GM04504 (cell line): ENCODE measurements around the gene SELENOV.
A peak's percentile ranks its signal among the peaks of the same experiment; 100 is the strongest.

Source experiments
- DNase-seq: peaks from one replicate; pipeline ENCODE4 v3.0.0-alpha.2; 2012; ENCODE audit warnings: low read depth

Gene SELENOV

DNA sequence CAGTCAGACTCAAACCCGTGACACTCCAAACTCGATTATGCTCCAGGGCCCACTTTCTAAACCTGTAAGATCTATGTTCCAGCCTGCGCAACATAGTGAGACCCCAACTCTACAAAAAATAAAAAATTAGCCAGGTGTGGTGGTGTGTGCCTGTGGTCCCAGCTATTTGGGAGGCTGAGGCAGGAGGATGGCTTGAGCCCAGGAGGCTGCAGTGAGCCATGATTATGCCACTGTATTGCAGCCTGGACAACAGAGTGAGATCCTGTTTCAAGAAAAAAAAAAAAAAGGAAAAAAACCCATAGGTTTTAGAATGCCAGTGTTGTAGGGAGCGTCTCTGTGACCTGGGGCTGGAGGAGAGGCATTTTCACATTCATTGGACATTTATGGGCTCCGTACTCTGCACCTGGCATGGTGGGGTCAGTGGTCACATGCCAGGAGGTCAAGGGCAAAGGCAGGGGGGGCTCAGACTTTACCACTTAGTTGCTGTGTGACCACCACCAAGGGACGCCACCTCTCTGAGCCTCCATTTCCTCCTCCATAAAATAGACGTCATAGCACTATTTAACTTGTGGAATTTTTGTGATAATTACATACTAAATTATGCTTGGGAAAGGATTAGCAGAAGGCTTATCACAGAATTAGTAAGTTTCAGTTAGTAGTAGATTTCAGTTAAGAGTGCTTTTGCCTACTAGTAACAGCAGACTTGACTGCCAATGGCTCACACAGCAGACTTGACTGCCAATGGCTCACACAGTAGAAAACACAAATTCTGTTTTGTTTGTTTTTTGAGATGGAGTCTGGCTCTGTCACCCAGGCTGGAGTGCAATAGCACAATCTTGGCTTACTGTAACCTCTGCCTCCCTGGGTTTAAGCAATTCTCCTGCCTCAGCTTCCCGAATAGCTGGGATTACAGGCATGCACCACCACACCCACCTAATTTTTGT is 5.9 kb downstream of the SELENOV start:
- no peak for DNase-seq

DNA sequence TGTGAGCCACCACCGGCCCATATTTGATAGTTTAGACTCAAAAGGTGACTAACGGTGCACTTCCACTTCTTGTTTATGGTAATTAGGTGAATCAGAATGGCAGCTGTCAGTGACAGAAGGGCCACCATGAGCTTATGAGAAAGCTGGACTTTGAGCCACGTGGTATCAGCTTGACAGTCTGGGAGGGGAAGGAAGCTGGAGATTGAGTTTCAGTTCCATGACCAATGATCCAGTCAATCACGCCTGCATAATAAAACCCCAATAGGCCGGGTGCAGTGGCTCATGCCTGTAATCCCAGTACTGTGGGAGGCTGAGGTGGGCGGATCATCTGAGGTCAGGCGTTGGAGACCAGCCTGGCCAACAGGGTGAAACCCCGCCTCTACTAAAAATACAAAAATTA is 9.6 kb downstream of the SELENOV start:
- DNase-seq, result no peak

DNA sequence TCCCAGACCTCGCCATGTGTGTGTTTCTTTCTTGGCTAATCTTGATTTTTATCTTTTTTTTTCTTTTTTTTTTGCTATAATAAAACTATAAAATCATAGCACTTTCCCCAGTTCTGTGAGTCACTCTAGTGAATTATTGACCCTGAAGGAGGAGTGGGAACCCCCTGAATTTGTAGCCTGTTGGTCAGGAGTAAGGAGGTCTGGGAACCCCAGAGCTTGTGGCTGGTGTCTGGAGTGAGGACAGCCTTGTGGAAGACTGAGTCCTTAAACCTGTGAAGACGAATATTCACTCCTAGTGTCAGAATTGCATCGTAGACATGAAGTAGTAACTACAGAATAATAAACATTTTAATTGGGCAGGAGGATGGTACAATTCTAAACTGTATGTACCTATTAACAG is 10.3 kb downstream of the SELENOV start:
- DNase-seq, result no peak

DNA sequence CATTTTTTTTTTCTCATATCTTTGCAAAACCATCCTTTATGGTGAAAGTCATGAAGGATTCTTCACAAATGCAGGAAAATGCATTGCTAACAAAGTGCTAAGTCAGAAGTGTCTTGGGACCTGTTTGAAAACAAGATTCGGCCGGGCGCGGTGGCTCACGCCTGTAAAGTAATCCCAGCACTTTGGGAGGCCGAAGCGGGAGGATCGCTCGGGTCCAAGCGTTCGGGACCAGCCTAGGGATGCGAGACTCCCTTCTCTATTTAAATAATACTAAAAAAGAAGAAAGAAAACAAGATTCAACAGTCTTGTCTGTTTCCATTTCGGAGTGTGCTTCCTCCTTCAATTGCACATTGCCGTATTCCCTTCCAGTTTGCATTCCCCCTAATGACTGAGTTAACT is 16.9 kb downstream of the SELENOV start:
- DNase-seq, result no peak

DNA sequence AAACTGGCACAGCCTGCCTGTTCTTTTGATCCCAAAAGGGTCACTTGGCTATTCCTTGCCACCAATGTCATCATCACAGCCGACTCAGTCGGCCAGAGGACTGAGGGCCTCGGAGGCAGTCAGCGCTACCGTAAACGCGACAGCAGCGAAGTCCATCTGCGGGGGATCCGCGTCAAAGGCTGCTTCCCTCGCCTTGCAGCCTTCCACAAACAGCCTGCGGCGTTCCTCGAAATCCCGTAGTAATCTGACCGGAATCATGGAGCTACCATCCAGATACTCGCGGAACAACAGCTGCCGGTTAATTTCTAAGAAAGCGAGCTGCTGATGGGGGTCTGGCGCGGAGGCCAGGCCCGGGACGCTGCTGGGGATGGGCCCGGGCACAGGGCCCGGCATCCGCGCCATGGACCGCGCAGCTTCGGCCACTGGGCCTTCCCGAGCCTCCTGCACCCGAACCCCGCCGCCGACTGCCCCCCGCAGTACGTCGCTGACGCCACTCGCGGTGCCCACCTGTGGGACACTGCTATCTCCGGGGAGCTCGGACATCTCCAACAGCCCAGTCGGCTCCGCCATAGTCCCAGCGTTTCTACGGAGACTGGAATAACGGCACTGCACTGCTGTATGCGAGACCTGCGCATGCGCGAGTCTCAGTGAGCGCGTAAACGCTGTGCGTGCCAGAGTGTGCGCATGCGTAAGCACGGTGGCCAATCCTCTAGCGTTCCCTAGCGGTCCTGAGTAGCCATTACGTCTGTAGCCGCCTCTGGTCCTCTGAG is 17.5 kb downstream of the SELENOV start, which contains the start of gene EID2B:
TSS of gene EID2B (minus strand) at position 620 of the 770 bp plus-strand sequence. CDS start at position 570, 50 bp downstream.
- DNase-seq, result peak; percentile 89

DNA sequence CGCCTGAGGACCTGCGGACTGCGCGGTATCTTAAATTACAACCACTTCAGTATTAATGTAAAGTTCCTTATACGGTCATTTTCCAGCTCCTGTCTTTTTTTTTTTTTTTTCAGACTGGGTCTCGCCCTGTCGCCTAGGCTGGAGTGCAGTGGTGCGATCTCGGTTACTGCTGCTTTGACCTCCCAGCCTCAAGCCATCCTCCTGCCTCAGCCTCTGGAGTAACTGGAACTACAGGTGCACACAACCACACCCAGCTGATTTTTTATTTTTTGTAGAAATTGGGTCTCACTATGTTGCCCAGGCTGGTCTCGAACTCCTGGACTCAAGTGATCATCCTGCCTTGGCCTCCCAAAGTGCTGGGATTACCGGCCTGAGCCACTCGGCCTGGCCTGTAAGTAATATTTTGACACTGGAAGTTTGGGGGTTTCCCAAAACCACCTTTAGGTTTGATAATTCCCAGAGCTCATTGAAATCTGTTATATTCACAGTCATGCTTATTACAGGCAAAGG is 18.1 kb downstream of the SELENOV start:
- no peak for DNase-seq

DNA sequence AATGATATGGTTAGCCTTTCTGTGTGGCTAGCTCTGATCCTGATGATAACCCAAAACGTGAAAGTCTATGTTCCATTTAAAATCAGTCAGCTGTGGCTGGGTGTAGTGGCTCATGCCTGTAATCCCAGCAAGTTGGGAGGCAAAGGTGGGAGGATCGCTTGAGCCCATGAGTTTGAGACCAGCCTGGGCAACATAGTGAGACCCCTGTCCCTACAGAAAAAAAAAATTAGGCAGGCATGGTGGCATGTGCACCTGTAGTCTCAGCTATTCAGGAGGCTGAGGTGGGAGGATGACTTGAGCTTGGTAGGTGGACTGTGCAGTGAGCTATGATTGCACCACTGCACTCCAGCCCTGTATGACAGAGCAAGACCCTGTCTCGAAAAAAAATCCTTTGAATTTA is 18.9 kb downstream of the SELENOV start:
- DNase-seq, result no peak

DNA sequence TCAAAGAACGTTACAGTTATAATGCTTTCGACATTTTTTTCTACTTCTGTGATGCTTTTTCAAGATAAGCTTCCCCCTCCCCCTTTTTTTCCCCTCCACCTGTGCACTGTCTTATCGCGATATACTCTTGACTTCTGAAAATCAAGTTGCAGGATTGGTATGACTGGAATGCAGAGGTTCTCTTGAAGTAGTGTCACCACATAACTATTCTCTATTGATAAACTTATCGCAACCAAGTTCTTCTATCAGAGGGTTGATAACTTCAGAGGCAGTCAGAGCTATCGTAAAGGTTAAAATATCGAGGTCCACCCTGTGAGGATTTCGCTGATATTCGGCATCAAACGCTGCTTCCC is 24.2 kb downstream of the SELENOV start:
- DNase-seq, result no peak

DNA sequence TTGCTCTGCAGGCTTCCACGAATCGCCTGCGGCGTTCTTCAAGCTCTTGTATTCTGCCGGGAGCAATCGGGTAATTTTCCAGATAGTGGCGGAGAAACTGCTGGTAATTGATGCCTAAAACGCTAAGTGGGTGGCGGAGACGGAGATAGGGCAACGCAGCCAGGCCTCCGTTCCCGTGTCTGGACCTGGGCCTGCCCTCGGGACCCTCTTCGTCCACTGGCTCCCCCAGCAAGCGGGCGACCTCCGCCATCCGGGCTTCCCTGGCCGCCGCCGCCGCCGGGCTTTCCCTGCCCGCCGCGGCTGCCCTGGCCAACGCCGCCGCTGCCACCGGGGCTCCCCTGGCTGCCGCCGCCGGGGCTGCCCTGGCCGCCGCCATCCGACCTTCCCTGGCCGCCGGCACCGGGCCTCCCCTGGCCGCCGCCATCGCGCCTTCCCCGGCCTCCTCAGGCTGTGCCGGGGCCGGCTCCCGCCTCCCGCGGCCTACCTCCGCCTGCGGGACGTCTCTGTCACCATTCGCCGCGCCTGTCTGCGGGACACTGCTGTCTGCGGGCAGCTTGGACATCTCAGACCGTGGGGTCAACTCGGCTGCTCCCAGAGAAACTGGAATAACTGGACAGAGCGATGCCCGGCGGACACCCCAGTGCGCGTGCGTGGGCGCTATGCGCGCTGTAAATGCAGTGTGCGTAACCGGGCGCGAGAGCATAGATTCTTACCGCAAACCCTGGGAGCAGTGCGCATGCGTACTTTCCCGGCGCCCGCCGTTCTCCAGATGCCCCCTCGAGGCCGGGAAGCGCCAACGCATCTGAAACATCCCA is 24.8 kb downstream of the SELENOV start, which contains the start of gene EID2:
TSS of gene EID2 (minus strand) at position 644 of the 815 bp plus-strand sequence. CDS start at position 562, 82 bp downstream.
- DNase-seq, result peak; percentile 85

DNA sequence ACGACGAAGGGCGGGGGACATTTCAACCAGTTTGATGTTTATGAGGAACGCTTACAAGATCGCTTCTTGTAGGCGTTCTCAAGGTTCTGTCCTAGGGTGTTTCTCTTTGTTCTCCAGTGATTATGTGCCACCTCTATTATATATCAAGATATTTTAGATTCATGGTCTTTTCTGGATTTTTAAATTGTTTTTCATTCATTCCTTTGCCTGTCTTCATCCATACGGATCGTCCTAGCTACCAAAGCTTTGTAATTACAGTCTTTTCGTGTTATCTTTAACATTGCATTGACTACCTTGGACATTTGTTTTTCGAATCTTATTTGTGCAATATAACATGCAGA is 25.4 kb downstream of the SELENOV start:
- no peak for DNase-seq

DNA sequence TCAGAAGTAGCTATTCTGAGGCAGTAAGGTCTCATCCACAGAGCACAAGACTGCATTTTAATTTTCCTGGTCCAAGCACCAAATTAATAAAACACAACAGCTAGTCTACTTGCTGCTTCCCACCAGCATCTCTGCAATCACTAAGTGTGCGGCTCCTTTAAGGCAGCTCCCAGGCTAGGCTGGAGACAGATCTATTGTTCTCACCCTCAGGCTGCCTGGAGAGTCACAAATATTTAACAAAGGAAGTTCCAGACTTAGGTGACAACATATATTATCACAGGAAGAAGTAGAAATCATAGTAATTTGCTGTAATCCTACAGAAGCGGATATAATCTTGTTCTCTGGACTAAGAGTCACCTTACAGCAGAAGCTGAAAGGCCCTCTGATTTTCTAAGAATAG is 27.3 kb downstream of the SELENOV start:
- no peak for DNase-seq

DNA sequence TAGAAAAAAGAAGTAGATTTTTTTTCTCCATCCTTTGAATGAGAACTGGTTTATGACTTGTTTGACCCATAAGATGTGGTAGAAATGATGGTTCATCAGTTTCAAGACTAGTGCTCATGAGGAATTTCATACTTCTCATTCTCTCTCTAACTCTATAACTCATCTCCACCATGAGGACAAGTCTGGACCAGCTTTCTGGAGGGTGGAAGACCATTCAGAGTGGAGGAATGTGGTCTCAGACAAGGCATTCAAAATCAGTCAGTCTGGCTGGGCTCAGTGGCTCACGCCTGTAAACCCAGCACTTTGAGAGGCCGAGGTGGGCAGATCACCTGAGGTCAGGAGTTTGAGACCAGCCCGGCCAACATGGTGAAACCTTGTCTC is 28.5 kb downstream of the SELENOV start:
- no peak for DNase-seq

DNA sequence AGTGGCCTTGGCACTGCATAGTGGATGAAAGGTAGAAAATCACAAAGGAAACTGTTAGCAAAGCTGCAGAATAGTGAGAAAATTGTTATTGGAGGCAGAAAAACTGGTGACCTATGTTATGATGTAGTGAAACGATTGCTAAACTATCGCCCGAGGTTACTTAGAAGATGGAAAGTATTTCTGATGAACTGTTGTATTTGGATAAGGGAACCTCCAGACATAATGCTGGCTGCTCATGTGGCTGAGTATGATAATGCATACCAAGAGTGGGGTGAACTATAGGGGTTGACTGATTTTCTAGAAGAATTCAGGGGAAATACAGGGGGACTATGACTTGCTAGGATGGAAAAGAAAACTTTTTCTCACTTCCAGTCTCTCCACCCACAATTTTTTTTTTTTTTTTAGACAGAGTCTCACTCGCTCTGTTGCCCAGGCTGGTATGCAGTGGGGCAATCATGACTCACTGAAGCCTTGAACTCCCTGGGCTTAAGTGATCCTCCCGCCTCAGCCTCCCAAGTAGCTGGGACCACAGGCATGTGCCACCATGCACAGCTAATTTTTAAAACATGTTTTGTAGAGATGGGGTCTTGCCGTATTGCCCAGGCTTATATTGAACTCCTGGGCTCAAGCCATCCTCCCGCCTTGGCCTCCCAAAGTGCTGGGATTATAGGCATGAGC is 29.4 kb downstream of the SELENOV start:
- no peak for DNase-seq

DNA sequence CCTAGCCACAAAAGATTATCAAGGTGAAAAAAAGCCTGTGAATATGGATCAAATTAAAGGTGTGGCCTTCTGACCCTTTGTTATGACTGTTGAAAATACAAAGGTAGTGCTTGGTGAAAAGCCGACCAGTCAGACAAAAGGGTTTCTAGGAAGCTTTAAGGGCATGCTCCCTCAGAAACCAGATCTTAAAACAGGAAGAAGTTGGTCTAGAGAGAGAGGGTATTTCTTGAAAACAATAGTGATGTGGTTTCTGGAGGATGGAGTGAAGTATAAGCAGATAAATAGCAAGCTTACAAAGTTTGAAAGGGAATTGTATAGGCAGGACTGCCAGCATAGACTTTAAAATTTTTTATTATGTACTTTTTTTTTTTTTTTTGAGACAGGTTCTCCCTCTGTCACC is 30.0 kb downstream of the SELENOV start:
- no peak for DNase-seq

DNA sequence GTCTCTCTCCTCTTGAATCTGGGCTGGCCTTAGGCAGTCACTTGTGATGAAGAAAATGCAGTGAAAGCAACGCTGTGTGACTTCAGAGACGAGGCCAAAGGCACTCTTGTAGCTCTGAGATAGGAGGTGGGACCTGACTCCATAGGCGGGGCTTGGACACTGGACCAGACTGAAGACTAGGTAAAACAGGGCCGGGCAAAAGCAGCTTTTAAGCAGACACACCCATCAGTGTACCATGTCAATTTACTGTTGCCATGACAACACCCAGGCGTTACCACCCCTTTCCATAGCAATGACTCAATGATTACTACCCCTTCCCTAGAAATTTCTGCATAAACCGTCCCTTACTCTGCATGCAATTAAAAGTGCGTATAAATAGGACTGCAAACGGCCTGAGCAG is 31.7 kb downstream of the SELENOV start:
- DNase-seq, result no peak

DNA sequence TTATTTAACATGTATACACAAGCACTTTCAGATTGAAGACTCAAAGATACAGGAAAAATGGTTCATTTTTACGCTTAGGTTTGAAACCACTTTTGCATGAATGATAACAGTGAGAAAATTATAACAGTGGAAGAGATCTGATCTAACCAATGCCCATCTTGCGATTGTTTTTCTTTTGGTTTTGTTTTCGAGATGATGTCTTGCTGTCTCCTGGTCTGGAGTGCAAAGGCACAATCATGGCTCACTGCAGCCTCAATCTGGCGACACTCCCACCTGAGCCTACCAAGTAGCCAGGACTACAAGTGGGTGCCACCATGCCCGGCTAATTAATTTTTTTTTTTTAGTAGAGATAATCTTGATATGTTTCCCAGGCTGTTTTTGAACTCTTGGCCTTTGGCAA is 35.3 kb downstream of the SELENOV start:
- no peak for DNase-seq

DNA sequence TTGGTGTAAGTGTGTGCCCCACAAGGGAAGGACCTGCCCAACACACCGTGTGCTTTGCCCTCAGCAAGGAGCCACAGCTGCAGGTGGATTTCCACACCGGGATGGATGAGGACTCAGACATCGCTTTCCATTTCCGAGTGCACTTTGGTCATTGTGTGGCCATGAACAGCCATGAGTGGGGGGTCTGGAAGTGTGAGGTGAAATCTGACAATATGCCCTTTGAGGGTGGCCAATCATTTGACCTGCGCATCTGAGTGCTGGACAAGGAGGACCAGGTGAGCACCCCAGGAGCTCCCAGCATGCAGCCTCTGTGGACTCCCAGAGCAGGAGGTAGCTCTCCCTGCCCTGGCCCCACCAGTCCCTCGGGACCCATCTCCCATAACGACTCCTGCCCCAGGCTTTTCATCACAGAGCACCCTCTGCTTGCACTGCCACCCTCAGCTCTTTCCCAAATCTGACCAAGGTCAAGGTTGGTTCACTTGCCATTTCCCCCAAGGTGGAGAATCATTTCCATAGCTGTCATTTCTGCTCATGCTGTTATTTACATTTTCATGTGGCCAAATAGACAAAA is 38.2 kb downstream of the SELENOV start:
- DNase-seq, result no peak

DNA sequence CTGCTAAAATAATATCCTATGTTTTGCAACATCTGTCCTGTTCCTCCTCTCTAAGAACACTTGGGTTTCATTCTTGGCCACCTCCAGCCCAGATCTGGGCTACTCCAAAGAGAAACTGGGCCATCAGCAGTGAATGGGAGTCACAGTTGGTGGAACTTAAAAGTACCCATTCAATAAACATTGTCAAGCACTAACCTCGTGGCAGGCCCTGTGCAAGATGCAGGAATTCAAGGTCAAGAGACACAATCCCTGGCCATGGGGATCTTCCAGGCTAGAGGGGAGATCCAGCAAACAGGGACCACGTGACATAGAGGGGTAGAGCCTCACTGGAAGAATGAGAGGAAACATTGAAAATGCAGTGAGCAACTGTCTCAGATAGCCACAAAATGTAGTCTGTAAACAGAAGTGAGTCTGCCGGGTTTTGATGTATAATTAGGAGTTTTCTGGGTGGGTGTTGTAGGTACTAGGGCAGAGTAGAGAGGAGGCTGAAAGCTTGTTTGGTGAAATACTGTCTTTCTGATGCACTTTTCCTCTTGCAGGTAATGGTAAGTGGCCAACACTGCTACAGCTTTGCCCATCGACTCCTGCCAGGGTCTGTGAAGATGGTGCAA is 39.9 kb downstream of the SELENOV start:
- no peak for DNase-seq

DNA sequence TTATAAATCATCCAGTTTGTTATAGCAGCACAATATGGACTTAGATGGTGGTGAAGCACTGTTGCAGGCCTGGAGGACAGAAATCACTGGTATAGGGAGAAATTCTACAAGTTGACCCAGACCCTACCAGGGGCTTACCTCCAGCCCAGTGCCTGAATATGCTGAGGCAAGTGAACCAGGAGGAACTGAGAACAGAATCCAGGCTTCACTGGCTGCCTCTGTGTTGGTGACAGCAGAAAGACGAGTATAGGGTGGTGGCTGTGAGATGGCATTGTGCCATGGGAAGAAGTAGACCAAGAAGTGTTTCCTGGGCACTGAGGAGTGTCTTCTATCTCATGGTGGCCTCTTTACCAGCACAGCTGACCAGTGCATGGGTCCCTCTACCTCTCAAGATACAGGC is 40.9 kb downstream of the SELENOV start:
- no peak for DNase-seq

DNA sequence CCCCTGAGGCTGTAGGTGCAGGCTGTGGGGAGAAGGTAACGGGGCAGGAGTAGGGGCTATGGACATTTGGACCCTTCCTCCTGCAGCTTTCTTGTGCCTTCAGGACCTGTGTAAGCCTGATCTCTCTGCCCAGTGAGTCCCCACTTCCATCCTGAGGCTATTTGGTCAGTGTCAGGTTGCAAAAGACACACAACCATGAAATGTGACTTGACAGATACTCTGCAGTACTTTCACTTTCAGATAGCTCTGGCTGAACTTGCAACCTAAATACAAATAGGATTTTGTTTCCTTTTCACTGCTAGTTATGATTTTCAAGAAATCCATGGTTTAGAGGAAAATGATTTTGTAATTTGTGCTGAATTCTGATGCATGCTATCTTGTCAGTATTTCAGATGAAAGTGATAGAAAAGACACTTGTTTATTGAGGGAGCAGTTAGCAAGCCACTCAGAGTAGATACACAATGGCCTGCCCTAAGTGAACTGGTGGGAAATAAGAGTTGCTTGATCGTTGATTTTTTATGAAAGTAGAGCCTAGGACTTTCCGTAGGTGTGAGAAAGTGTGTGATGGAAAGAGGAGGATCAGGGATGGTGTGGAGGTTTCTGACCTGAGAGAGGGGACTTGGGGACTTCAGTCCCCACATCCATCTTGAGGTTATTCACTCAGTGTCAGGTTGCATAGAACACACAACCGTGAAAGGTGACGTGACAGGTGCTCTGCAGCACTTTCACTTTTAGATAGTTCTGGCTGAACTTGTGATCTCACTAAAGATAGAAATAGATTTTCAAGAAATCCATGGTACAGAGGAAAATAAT is 43.1 kb downstream of the SELENOV start:
- DNase-seq, result no peak
